ENCODE measurements around the gene JARID2. TPM values are rescaled to one million over a fixed set of nuclear protein-coding genes. Genes with fewer than 3 reads are reported as not detected.

The JARID2 gene
- polyA plus RNA-seq, 1 donor (not counting 4 experiments of a cell fraction or from before 2014, with no cell fraction given), result 11.0 TPM

- H3K36me3 ChIP-seq (ENCODE audit: control insufficient read depth in 2 of 2, extremely low read depth in 1 of 2, insufficient read depth in 2 of 2, low read length in 2 of 2), result peaks cover 3 to 6% of the 10 kb centered on the region in 2 experiments
- H4K20me1 ChIP-seq (ENCODE audit: control insufficient read depth, extremely low read depth, insufficient read depth, low read length), result peaks cover 9% of the 10 kb centered on the region
- H3K9me1 ChIP-seq (ENCODE audit: control insufficient read depth, extremely low read depth, insufficient read depth, low read length), result peaks cover 3% of the 10 kb centered on the region
- DNase-seq (ENCODE audit: low read depth, low spot score) (no peak), FAIRE-seq (no peak)
- H2AFZ ChIP-seq (ENCODE audit: control insufficient read depth, low read length), result no peak overlapping the region
- no peak overlapping the region for H3K27ac ChIP-seq (ENCODE audit: control insufficient read depth, insufficient read depth, low read length)
- no peak overlapping the region for H3K4me3 ChIP-seq (ENCODE audit: control insufficient read depth in 2 of 3, extremely low read depth in 1 of 3, insufficient read depth in 2 of 3, low read depth in 1 of 3, low read length in 3 of 3)
- no peaks in the 10 kb centered on the region for H3K9me3 ChIP-seq (ENCODE audit: control insufficient read depth, low read depth, low read length)
- peaks cover 33% of the 10 kb centered on the region for H3K4me1 ChIP-seq (ENCODE audit: control insufficient read depth, extremely low read depth, insufficient read depth, low read length)
- no peak overlapping the region for H3K4me2 ChIP-seq (ENCODE audit: control insufficient read depth, extremely low read depth, insufficient read depth, low read depth, low read length)
- peaks cover 91% of the 10 kb centered on the region for H3K79me2 ChIP-seq (ENCODE audit: control insufficient read depth, insufficient read depth, low read length)
- no peak overlapping the region for H3K9ac ChIP-seq (ENCODE audit: control insufficient read depth, extremely low read depth, insufficient read depth, low read length)
- H3K27me3 ChIP-seq (ENCODE audit: control insufficient read depth, extremely low read depth, insufficient read depth, low read length), result no peaks in the 10 kb centered on the region
- TF ChIP-seq CTCF (optimal IDR thresholded peaks at IDR 0.05 in 1 of 3, IDR thresholded peaks at IDR 0.05 in 1 of 3, conservative IDR thresholded peaks at IDR 0.05 in 1 of 3; ENCODE audit: extremely low read depth in 1 of 3, insufficient read depth in 2 of 3, low read length in 3 of 3) (no peak), EZH2 (IDR thresholded peaks at IDR 0.05; ENCODE audit: low read length) (no peak)
- dilution Hi-C loops (cut with MboI; ENCODE audit: extremely low pct_ligation_motif_present, low sequenced_read_pairs), result no loop called here
Observed at GRCh38 chr6:15387118-15387517, 141.2 kb downstream of the JARID2 start.

- Histone ChIP-seq H3K36me3 (ENCODE audit: control insufficient read depth in 2 of 2, extremely low read depth in 1 of 2, insufficient read depth in 2 of 2, low read length in 2 of 2) (peaks cover 0 to 3% of the 10 kb centered on the region in 2 experiments), H3K4me1 (ENCODE audit: control insufficient read depth, extremely low read depth, insufficient read depth, low read length) (peaks cover 24% of the 10 kb centered on the region), H2AFZ (ENCODE audit: control insufficient read depth, low read length) (no peak overlapping the region), H3K4me3 (ENCODE audit: control insufficient read depth in 2 of 3, extremely low read depth in 1 of 3, insufficient read depth in 2 of 3, low read depth in 1 of 3, low read length in 3 of 3) (no peak overlapping the region), H3K27ac (ENCODE audit: control insufficient read depth, insufficient read depth, low read length) (no peak overlapping the region), H3K27me3 (ENCODE audit: control insufficient read depth, extremely low read depth, insufficient read depth, low read length) (no peaks in the 10 kb centered on the region), H3K9me1 (ENCODE audit: control insufficient read depth, extremely low read depth, insufficient read depth, low read length) (peaks cover 3% of the 10 kb centered on the region), H4K20me1 (ENCODE audit: control insufficient read depth, extremely low read depth, insufficient read depth, low read length) (peaks cover 6% of the 10 kb centered on the region), H3K79me2 (ENCODE audit: control insufficient read depth, insufficient read depth, low read length) (peaks cover 91% of the 10 kb centered on the region), H3K9ac (ENCODE audit: control insufficient read depth, extremely low read depth, insufficient read depth, low read length) (no peak overlapping the region), H3K4me2 (ENCODE audit: control insufficient read depth, extremely low read depth, insufficient read depth, low read depth, low read length) (no peak overlapping the region), H3K9me3 (ENCODE audit: control insufficient read depth, low read depth, low read length) (no peaks in the 10 kb centered on the region)
- DNase-seq (ENCODE audit: low read depth, low spot score) (no peak), FAIRE-seq (no peak)
- dilution Hi-C loops (cut with MboI; ENCODE audit: extremely low pct_ligation_motif_present, low sequenced_read_pairs), result no loop called here
- TF ChIP-seq EZH2 (IDR thresholded peaks at IDR 0.05; ENCODE audit: low read length), result no peak
- TF ChIP-seq CTCF (optimal IDR thresholded peaks at IDR 0.05 in 1 of 3, IDR thresholded peaks at IDR 0.05 in 1 of 3, conservative IDR thresholded peaks at IDR 0.05 in 1 of 3; ENCODE audit: extremely low read depth in 1 of 3, insufficient read depth in 2 of 3, low read length in 3 of 3), result no peak
Observed at GRCh38 chr6:15389084-15389764, 143.4 kb downstream of the JARID2 start.

Data from keratinocyte (primary cell).